Measurements from ENCODE around the gene KCNQ1OT1. TPM values are rescaled to one million over a fixed set of nuclear protein-coding genes. Genes with fewer than 3 reads are reported as not detected.
A peak's percentile ranks its signal among the peaks of the same experiment; 100 is the strongest.

The KCNQ1OT1 gene
- total and polyA plus RNA-seq, 2 experiments from 2014 or later, result 2.3 to 8.8 TPM

DNA sequence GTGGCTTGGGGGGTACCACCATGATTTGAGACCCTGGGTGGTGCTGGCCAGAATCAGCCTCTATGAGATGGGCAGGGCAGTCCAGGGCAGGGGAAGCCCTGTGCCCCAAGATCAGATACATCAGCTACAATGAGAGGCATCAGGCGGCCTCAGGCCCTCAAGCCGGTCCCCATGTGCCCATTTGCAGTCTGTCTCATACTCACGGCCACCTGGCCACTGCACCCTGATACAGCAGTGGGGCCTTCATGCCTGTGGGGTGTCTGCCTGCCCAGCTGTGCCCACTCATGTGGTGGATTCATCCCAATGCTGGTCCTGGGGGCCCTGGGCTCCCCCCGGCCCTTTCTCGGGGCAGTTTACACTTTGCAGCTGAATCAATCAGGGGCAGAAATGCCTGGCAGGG lies 42.4 kb upstream of the KCNQ1OT1 start:
- no peak for DNase-seq (ENCODE audit: low read depth in 1 of 2, low spot score in 1 of 2)
- H3K4me1 ChIP-seq (ENCODE audit: low read depth), result peaks cover 6% of the 10 kb centered on the region
- H3K4me3 ChIP-seq, result no peak overlapping the region
- TF ChIP-seq, protein P1, sequence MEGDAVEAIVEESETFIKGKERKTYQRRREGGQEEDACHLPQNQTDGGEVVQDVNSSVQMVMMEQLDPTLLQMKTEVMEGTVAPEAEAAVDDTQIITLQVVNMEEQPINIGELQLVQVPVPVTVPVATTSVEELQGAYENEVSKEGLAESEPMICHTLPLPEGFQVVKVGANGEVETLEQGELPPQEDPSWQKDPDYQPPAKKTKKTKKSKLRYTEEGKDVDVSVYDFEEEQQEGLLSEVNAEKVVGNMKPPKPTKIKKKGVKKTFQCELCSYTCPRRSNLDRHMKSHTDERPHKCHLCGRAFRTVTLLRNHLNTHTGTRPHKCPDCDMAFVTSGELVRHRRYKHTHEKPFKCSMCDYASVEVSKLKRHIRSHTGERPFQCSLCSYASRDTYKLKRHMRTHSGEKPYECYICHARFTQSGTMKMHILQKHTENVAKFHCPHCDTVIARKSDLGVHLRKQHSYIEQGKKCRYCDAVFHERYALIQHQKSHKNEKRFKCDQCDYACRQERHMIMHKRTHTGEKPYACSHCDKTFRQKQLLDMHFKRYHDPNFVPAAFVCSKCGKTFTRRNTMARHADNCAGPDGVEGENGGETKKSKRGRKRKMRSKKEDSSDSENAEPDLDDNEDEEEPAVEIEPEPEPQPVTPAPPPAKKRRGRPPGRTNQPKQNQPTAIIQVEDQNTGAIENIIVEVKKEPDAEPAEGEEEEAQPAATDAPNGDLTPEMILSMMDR (IDR thresholded peaks at IDR 0.05; ENCODE audit: low read depth, low read length), result no peak
- H3K27ac ChIP-seq, result no peak overlapping the region
- H3K27me3 ChIP-seq, result no peaks in the 10 kb centered on the region
- H3K36me3 ChIP-seq, result no peaks in the 10 kb centered on the region
- H3K9me3 ChIP-seq (ENCODE audit: low read depth), result no peaks in the 10 kb centered on the region

DNA sequence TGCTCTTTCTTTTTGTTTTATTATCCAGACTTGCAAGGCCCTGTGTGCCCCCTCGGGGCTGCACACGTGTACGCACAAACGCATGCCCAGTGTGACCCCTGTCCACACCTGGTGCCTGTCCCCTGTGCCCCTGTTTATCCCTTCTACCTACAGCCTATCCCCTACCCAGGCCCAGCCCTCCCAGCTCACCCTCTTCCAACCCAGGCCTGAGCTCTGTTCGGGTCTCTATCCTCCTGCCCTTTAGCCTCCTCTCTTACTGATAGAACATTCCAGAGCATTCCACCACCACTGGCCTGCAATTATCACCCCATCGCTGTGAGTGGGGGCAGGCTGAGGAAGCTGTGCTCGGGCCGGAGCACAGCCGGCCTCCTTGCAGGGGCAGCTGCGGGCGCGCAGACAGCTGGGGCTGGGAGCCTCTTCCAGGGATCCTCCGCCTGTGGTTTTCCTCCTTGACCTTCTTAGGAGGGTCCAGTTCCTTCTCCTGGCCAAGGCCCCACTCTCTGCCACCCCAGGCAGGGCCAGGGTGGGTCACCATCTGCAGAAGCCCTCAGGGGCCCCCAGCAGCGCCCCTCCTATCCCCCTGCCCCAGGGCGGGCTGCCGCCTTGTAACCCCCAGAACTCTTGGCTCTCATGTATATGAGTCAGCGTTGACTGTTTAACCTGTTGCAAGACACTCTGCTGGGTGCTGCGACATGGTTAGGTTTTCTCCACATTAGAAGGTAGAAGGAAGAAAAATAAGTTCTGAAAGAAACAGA lies 41.8 kb upstream of the KCNQ1OT1 start:
- TF ChIP-seq, protein P1 (IDR thresholded peaks at IDR 0.05; ENCODE audit: low read depth, low read length), result no peak
- Histone ChIP-seq H3K36me3 (no peaks in the 10 kb centered on the region), H3K4me1 (ENCODE audit: low read depth) (peaks cover 6% of the 10 kb centered on the region), H3K27ac (peak overlapping the region; percentile 1), H3K9me3 (ENCODE audit: low read depth) (no peaks in the 10 kb centered on the region), H3K4me3 (no peak overlapping the region), H3K27me3 (no peaks in the 10 kb centered on the region)
- DNase-seq (ENCODE audit: low read depth in 1 of 2, low spot score in 1 of 2), result peak in 1 of 2 donors; percentile 93

DNA sequence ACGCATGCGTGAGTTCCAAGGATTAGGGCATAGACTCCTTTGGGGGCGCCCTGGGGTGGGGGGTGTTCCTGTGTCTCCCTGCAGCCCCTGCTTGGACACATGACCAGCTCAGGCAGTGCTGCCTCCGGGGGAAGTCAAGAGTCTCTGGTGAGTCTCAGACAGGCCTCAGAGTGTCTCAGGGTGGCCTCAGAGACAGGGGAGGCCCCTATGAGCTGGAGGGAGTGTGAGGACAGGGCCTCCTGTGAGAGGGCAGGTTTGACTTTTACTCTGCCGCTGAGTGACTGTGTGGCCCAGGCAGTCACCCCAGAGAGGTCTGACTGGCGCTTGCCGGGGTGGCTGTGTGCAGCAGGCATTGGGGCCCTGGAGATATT lies 41.2 kb upstream of the KCNQ1OT1 start:
- no peak for DNase-seq (ENCODE audit: low read depth in 1 of 2, low spot score in 1 of 2)
- no peak overlapping the region for H3K27ac ChIP-seq
- H3K27me3 ChIP-seq, result no peaks in the 10 kb centered on the region
- peaks cover 6% of the 10 kb centered on the region for H3K4me1 ChIP-seq (ENCODE audit: low read depth)
- H3K4me3 ChIP-seq, result no peak overlapping the region
- no peaks in the 10 kb centered on the region for H3K36me3 ChIP-seq
- no peaks in the 10 kb centered on the region for H3K9me3 ChIP-seq (ENCODE audit: low read depth)
- TF ChIP-seq, protein P1 (IDR thresholded peaks at IDR 0.05; ENCODE audit: low read depth, low read length), result no peak

DNA sequence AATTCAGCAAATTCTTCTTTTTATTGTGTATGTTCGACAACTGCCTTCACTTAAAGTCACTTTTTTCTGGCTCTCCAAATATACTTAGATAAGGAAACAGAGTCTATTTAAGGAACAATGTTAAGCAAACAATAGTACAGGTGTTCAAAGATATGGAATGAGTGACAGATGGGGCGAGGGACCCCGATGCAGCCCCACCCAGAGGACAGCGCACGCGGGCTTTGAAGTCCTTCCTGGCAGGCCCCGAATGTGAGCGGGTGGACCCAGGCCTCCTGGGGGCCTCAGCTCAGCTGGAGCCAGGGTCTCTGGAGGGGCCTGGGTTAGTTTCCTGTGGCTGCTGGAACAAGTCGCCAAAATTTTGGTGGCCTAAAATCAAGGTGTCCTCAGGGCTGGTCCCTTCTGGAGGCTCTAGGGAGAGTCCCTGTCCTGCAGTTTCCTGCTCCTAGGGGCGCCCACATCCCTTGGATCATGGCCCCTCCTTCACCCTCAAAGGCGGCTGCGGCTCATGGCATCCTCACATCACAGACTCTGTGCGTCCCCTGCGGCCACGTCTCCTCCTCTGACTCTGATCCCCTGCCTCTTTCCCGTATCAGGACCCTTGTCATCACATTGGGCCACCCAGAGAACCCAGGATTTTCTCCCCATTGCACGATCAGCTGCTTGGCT lies 40.6 kb upstream of the KCNQ1OT1 start:
- no peak for DNase-seq (ENCODE audit: low read depth in 1 of 2, low spot score in 1 of 2)
- H3K4me3 ChIP-seq, result no peak overlapping the region
- no peaks in the 10 kb centered on the region for H3K9me3 ChIP-seq (ENCODE audit: low read depth)
- H3K36me3 ChIP-seq, result no peaks in the 10 kb centered on the region
- H3K27ac ChIP-seq, result no peak overlapping the region
- H3K4me1 ChIP-seq (ENCODE audit: low read depth), result peaks cover 6% of the 10 kb centered on the region
- no peaks in the 10 kb centered on the region for H3K27me3 ChIP-seq
- TF ChIP-seq, protein P1 (IDR thresholded peaks at IDR 0.05; ENCODE audit: low read depth, low read length), result no peak

DNA sequence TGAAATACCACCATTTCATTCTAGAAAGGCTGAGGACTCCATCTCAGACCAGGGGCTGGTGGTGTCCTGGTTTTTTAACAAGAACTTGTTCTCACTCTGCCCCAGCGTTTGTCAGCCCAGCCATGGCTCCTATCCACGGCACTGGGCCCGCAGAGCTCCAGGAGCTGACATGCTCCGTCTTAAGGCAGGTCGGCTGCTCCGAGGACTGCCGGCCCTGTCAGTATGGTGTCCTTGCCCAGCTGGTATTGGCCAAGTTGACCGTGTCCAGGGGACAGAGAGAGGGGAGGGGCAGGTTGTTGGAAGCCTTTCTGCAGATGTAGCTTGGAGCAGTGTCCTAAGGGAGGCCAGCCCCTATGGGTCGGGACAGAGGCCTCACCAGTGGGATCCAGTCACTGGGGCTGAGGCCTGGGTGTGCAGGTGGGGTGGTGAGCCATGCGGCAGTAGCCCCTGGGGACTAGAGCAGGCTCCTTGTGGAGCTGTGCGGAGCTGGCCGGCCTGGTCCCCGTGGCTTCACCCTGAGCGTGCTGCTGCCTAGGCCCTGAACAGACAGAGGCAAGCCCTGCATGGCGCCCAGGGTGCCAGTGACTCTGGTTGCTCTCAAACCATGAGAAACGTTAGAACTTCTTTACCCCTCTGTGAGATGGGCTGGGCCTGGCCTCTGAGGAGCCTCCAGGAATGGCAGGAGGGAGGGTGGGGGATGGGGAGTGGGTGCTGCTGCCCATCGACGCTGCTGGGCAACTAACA lies 39.9 kb upstream of the KCNQ1OT1 start:
- H3K4me1 ChIP-seq (ENCODE audit: low read depth), result peaks cover 6% of the 10 kb centered on the region
- no peak overlapping the region for H3K27ac ChIP-seq
- no peaks in the 10 kb centered on the region for H3K36me3 ChIP-seq
- H3K4me3 ChIP-seq, result no peak overlapping the region
- DNase-seq (ENCODE audit: low read depth in 1 of 2, low spot score in 1 of 2), result no peak
- TF ChIP-seq, protein P1 (IDR thresholded peaks at IDR 0.05; ENCODE audit: low read depth, low read length), result no peak
- no peaks in the 10 kb centered on the region for H3K9me3 ChIP-seq (ENCODE audit: low read depth)
- no peaks in the 10 kb centered on the region for H3K27me3 ChIP-seq

Measured in cardiac muscle cell (in vitro differentiated cells and primary cell).